TTC549 (cell line): ENCODE measurements around the gene BCR.

Source experiments
- FAIRE-seq: peaks from 2 replicates; lab custom pipeline; 2012; peaks lifted over from hg19 to GRCh38; lab: Jason Lieb, UNC

The BCR gene

GRCh38 chr22:23177197-23177596, 3.1 kb upstream of the BCR start:
- no peak for FAIRE-seq

GRCh38 chr22:23178512-23179254, 1.6 kb upstream of the BCR start:
- FAIRE-seq = no peak

DNA sequence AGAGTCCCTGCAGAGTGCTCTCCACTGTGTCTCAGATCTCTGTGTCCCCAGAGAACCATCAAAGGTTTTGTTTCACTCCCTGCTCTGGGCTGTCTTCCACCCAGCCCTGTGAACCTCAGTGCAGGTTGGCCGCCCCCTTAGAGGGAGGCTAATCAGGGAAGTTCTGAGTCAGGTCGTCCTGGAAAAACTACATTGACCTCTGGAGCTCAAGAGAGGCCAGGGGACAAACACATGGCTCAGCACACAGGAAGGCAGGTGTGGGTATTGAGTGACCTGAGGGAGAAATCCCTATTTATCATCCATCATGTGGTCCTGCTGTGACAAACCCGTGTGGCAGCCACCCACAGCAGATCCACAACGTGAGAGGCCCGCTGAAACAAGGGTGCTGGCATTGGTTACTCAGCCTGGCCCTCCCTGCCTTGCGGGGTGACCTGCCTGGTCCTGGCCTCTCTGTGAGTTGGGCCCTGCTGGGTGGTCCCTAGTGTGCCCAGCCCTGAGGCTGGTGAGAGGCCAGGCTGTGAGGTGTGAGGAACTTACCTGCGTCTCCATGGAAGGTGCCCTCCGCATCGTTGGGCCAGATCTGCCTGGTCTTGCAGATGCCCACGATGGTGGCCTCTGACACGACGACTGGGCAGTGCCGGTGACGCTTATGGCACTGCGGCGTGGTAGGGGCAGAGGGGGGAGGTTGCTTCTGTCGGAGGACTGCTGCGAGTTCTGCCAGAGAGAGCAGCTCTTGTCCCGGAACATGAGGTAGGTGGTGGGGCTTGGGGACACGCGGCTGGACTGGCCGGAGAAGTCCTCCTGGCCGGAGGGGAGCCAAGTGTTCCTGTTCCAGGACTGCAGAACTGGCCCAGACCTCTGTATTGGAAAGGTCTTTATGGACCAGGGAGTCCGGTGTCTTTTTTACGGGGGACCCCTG, 669 bp upstream of the BCR start:
- no peak for FAIRE-seq

DNA sequence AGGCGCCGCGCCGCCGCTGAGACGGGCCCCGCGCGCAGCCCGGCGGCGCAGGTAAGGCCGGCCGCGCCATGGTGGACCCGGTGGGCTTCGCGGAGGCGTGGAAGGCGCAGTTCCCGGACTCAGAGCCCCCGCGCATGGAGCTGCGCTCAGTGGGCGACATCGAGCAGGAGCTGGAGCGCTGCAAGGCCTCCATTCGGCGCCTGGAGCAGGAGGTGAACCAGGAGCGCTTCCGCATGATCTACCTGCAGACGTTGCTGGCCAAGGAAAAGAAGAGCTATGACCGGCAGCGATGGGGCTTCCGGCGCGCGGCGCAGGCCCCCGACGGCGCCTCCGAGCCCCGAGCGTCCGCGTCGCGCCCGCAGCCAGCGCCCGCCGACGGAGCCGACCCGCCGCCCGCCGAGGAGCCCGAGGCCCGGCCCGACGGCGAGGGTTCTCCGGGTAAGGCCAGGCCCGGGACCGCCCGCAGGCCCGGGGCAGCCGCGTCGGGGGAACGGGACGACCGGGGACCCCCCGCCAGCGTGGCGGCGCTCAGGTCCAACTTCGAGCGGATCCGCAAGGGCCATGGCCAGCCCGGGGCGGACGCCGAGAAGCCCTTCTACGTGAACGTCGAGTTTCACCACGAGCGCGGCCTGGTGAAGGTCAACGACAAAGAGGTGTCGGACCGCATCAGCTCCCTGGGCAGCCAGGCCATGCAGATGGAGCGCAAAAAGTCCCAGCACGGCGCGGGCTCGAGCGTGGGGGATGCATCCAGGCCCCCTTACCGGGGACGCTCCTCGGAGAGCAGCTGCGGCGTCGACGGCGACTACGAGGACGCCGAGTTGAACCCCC, 798 bp downstream of the BCR start:
- no peak for FAIRE-seq

DNA sequence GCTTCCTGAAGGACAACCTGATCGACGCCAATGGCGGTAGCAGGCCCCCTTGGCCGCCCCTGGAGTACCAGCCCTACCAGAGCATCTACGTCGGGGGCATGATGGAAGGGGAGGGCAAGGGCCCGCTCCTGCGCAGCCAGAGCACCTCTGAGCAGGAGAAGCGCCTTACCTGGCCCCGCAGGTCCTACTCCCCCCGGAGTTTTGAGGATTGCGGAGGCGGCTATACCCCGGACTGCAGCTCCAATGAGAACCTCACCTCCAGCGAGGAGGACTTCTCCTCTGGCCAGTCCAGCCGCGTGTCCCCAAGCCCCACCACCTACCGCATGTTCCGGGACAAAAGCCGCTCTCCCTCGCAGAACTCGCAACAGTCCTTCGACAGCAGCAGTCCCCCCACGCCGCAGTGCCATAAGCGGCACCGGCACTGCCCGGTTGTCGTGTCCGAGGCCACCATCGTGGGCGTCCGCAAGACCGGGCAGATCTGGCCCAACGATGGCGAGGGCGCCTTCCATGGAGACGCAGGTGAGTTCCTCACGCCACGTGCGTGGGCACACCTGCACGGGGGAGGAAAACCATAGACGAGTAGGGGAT, 1.5 kb downstream of the BCR start:
- FAIRE-seq = no peak

DNA sequence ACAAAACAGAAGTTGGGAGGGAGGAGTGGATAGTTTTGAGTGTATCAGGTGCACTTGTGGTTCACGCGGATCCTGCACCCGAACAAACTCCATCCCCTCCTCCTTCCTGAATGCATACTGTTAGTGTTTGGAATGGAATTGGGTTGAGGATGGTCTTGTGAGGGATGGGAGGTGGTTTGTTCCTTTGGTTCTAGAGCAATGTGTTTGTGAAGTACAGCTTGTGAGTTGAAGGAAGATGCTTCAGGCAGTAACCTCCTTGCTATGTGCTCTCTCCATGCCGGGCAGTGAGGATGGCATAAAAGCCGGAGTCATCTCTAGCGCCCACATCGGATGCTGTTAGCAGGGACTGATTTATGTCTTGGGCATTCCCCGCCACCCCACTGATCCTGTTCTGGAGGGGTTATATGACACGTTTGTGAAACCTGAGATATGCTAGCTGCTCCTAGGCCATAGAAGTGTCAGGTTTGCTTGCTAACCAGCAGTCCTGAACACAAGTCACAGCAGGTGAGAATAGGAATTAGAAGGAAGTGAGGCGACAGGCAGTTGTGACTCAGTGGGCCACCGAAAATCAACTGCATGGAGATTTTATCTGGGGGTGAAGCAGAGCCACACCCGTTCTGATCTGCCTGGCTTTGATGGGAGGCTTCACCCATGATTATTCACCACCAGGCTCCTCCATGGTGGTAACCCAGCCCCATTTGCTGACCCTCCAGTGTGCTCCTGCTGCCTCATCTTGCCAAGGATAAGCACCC, 2.2 kb downstream of the BCR start:
- FAIRE-seq = no peak

DNA sequence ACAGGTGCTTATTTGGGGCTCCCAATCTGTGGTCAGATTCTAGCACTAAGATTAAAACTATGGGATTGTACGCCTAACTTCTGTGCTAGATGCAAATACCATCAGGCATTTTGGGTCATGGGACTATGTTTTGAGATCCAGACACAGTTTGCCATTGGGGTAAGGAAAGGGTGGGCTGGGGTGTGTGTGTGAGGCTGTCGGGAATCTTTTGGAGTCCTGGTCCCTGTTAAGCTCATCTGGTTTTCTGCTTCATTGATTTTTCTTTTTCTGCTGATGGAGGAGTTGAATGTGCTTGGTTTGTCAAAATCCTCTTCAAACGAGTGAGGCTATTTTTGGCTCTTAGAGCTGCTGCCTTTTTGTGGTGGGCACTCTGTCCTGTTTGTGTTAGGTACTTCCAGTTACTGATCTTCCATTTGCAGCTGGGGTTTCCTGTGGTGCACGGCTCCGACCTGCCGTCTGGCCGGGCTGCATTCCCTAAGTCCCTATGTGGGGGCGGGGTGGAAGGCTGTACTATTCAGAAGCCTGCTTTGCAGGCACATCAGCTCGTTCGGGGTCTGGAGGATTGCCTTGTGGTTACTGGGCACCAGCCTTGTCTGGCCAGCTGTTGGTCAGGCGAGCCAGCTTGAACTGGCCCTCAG, 2.9 kb downstream of the BCR start:
- no peak for FAIRE-seq

- no peak for FAIRE-seq
These were observed 3.9 kb downstream of the BCR start for GRCh38 chr22:23184100-23184763.

DNA sequence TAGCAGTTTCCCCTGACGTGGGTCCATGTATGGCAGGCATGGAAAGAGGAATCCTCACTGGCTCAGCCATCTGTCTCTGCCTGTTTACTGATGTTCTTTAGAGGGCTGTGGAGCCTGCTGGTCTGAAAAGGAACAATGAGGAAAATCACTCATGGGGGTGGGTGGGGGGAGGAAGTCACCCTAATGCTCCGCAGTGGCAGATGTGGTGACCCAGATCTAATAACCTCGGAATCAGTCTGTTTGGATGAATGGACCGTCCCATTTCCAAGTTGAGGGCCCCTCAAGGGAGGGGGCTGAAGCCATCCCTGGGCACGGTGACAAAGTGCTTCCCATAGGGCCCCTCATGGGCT, 4.4 kb downstream of the BCR start:
- FAIRE-seq = no peak

DNA sequence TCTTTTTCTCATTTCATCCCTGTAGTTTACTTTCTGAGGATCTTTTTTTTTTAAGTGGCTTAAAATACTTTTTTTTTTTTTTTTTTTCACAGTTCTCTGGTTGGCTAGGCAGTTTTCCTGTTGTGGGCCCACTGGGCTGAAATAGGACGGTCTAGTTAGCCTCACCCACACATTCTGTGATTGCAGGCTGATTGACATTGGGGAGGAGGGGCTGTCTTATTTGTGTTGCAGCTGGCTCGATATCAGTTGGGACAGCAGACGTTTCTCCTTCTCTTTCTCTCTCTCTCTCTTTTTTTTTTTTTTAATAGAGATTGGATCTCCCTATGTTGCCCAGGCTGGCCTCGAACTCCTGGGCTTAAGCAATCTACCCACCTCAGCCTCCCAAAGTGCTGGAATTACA, 6.9 kb downstream of the BCR start:
- no peak for FAIRE-seq

DNA sequence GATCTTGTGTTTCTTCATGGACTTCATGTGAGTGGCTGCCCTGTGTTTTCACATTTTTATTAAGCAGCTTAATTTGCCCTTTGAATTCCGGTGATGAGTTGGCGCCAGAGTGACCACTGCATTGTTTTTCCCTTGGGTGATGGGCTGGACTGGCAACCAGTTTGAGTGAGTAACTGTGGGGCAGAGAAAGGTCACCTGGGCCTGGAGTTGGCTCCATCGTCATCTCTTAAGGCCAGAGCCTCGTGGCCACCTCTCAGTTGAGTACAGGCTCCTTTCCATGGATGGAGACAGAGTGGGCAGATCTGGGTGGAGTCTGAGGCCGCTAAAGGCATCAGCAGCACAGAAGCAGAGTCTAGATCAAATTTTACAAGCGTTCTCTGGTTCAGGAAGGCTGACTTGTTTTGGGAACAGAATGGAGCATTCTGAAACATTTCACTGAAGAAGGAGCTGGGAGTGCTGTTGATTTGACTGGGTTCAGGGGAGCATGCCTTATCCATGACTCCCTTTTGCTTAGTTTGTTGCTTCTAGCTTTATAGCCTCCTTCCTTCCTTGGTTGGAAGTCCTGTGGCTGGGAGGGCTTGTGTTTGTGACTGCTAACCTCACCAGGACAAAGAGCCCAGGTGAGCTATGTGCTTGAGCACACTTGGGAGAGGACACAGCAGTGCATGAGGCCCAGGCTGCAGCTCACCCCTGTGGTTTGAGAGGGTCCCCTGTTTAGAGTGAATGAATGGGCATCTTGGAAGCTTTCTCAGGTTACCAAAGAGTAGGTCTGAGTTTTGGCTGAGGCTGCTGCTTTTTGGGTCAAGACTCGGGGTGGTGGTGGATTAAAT, 7.8 kb downstream of the BCR start:
- no peak for FAIRE-seq

GRCh38 chr22:23190526-23190925, 10.2 kb downstream of the BCR start:
- no peak for FAIRE-seq

GRCh38 chr22:23192133-23192532, 11.8 kb downstream of the BCR start:
- FAIRE-seq = no peak

GRCh38 chr22:23192558-23192957, 12.2 kb downstream of the BCR start:
- FAIRE-seq = no peak

- FAIRE-seq = no peak
These were observed 13.0 kb downstream of the BCR start for GRCh38 chr22:23193196-23193827.

DNA sequence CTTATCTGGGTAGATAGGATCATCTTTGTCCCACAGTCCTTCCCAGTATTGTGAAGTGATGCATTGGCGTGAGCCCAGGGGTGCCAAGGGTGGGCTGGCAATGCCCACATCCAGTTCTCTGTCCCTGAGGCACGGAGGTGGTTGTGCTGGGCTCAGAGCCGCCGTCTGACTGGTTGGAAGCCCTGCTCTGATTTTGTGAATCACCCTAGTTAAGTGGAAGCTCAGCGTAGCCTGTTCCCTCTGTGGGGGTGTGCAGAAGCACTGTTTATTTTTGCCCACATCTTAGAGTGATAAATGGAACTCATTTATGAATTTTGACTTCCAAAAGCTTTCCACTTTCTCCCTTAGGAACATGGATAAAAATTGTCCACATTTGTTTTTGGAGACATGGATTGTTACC, 13.6 kb downstream of the BCR start:
- FAIRE-seq = no peak

GRCh38 chr22:23196165-23196564, 15.9 kb downstream of the BCR start:
- FAIRE-seq = no peak

- FAIRE-seq = no peak
These were observed 17.5 kb downstream of the BCR start for GRCh38 chr22:23197836-23198235.

- no peak for FAIRE-seq
These were observed 18.9 kb downstream of the BCR start for GRCh38 chr22:23199159-23199558.
